GM19238 (cell line): ENCODE measurements around the gene AEN.
A peak's percentile ranks its signal among the peaks of the same experiment; 100 is the strongest.
"Not testable (repeated sequence)": the region's sequence is repeated elsewhere in the genome, so short reads cannot be mapped to it uniquely, and the experiment has no call there.

ENCODE experiments used
- DNase-seq: peaks from one replicate; pipeline ENCODE4 v3.0.0; 2011; ENCODE audit warnings: low spot score; ENCODE audit not compliant: insufficient read length

AEN gene

GRCh38 chr15:88630798-88631463, 9.8 kb downstream of the AEN start:
- no peak for DNase-seq

GRCh38 chr15:88631464-88632028, 10.4 kb downstream of the AEN start:
- DNase-seq = no peak

GRCh38 chr15:88632797-88633196, 11.7 kb downstream of the AEN start:
- DNase-seq = not testable (repeated sequence)

- DNase-seq = no peak
These were observed 13.3 kb downstream of the AEN start for GRCh38 chr15:88634449-88634848.

GRCh38 chr15:88635318-88635717, 14.2 kb downstream of the AEN start:
- DNase-seq = no peak

GRCh38 chr15:88636050-88636449, 14.9 kb downstream of the AEN start:
- no peak for DNase-seq

GRCh38 chr15:88636654-88637053, 15.5 kb downstream of the AEN start:
- no peak for DNase-seq

- no peak for DNase-seq
These were observed 16.3 kb downstream of the AEN start for GRCh38 chr15:88637436-88637835.

GRCh38 chr15:88637841-88638625, 16.9 kb downstream of the AEN start:
- DNase-seq = no peak

GRCh38 chr15:88638626-88639372, 17.7 kb downstream of the AEN start, which contains the start of gene ISG20:
Gene ISG20, plus strand, starts transcription at chr15:88639016. Its CDS starts 351 bp downstream, at chr15:88639367.
- DNase-seq = peak; percentile 88

GRCh38 chr15:88641959-88642452, 20.9 kb downstream of the AEN start:
- no peak for DNase-seq

- not testable (repeated sequence) for DNase-seq
These were observed 21.4 kb downstream of the AEN start for GRCh38 chr15:88642514-88642913.

- no peak for DNase-seq
These were observed 23.6 kb downstream of the AEN start for GRCh38 chr15:88644741-88645140.

- no peak for DNase-seq
These were observed 24.3 kb downstream of the AEN start for GRCh38 chr15:88645171-88646087.

GRCh38 chr15:88646088-88646405, 24.9 kb downstream of the AEN start:
- no peak for DNase-seq

- no peak for DNase-seq
These were observed 25.8 kb downstream of the AEN start for GRCh38 chr15:88646951-88647350.

GRCh38 chr15:88647351-88648105, 26.4 kb downstream of the AEN start:
- no peak for DNase-seq

GRCh38 chr15:88648357-88649214, 27.4 kb downstream of the AEN start:
- no peak for DNase-seq

GRCh38 chr15:88649286-88649733, 28.2 kb downstream of the AEN start:
- DNase-seq = no peak
